Neural crest cell (in vitro differentiated cells): Measurements from ENCODE around the gene ZBTB20. TPM values are rescaled to one million over a fixed set of nuclear protein-coding genes. Genes with fewer than 3 reads are reported as not detected.
A peak's percentile ranks its signal among the peaks of the same experiment; 100 is the strongest.

Experiments used
- DNase-seq: peaks from one replicate; pipeline ENCODE4 v3.0.0; 2021; ENCODE audit warnings: low read depth, mixed read lengths, low spot score
- H3K27ac Mint-ChIP-seq: one replicate; pipeline ENCODE4 v1.8.0; 2021; ENCODE audit warnings: mild to moderate bottlenecking, mixed read lengths; ENCODE audit not compliant: unreplicated experiment
- H3K27me3 Mint-ChIP-seq: 2 replicates; pipeline ENCODE4 v1.8.0; 2021; ENCODE audit warnings: low read depth, mild to moderate bottlenecking, mixed read lengths
- H3K36me3 Mint-ChIP-seq: 2 replicates; pipeline ENCODE4 v1.8.0; 2021; ENCODE audit warnings: low read depth, mild to moderate bottlenecking, mixed read lengths
- H3K4me1 Mint-ChIP-seq: 2 replicates; pipeline ENCODE4 v1.8.0; 2021; ENCODE audit warnings: mixed read lengths
- H3K4me3 Mint-ChIP-seq: one replicate; pipeline ENCODE4 v1.8.0; 2021; ENCODE audit warnings: mild to moderate bottlenecking, mixed read lengths
- H3K9me3 Mint-ChIP-seq: 2 replicates; pipeline ENCODE4 v1.8.0; 2021; ENCODE audit warnings: mixed read lengths
- CTCF ChIP-seq: fragments of 200-600 bp; sonication (generic); conservative IDR thresholded peaks from 2 replicates; pipeline ENCODE4 v1.5.0; 2021; ENCODE audit warnings: antibody characterized with exemption, mild to moderate bottlenecking
- total RNA-seq: library from RNA; stranded (reverse); gene quantifications from 2 replicates; pipeline ENCODE4 v1.2.1, GENCODE V29; 2021

ZBTB20 gene
- total RNA-seq, 1 donor from 2014 or later = 12.4 TPM

GRCh38 chr3:114642951-114643741 is 503.9 kb downstream of the ZBTB20 start:
- Mint-ChIP-seq H3K27ac (no peak overlapping the region), H3K9me3 (no peaks in the 10 kb centered on the region), H3K4me1 (peaks cover 14% of the 10 kb centered on the region), H3K27me3 (no peaks in the 10 kb centered on the region), H3K36me3 (no peaks in the 10 kb centered on the region), H3K4me3 (no peak overlapping the region)
- no peak for DNase-seq
- TF ChIP-seq CTCF = no peak

- H3K36me3 Mint-ChIP-seq = peaks cover 6% of the 10 kb centered on the region
- H3K4me3 Mint-ChIP-seq = no peak overlapping the region
- no peak overlapping the region for H3K27ac Mint-ChIP-seq
- peaks cover 8% of the 10 kb centered on the region for H3K9me3 Mint-ChIP-seq
- TF ChIP-seq CTCF = no peak
- no peak for DNase-seq
- H3K27me3 Mint-ChIP-seq = no peaks in the 10 kb centered on the region
- H3K4me1 Mint-ChIP-seq = peaks cover 9% of the 10 kb centered on the region
These were observed 507.0 kb downstream of the ZBTB20 start for GRCh38 chr3:114640126-114640525.

- no peaks in the 10 kb centered on the region for H3K27me3 Mint-ChIP-seq
- H3K4me3 Mint-ChIP-seq = no peak overlapping the region
- peak overlapping the region; percentile 3 for H3K27ac Mint-ChIP-seq
- H3K9me3 Mint-ChIP-seq = peaks cover 9% of the 10 kb centered on the region
- no peak for DNase-seq
- peaks cover 9% of the 10 kb centered on the region for H3K4me1 Mint-ChIP-seq
- no peak for TF ChIP-seq CTCF
- H3K36me3 Mint-ChIP-seq = peaks cover 6% of the 10 kb centered on the region
These were observed 507.9 kb downstream of the ZBTB20 start for GRCh38 chr3:114639171-114639570.

GRCh38 chr3:114635878-114636277 is 511.2 kb downstream of the ZBTB20 start:
- peaks cover 9% of the 10 kb centered on the region for H3K4me1 Mint-ChIP-seq
- H3K4me3 Mint-ChIP-seq = no peak overlapping the region
- no peak for TF ChIP-seq CTCF
- peaks cover 9% of the 10 kb centered on the region for H3K9me3 Mint-ChIP-seq
- no peaks in the 10 kb centered on the region for H3K27me3 Mint-ChIP-seq
- peaks cover 6% of the 10 kb centered on the region for H3K36me3 Mint-ChIP-seq
- H3K27ac Mint-ChIP-seq = no peak overlapping the region
- DNase-seq = no peak

- H3K27ac Mint-ChIP-seq = no peak overlapping the region
- H3K4me3 Mint-ChIP-seq = no peak overlapping the region
- no peaks in the 10 kb centered on the region for H3K27me3 Mint-ChIP-seq
- no peak for DNase-seq
- no peak for TF ChIP-seq CTCF
- peaks cover 9% of the 10 kb centered on the region for H3K9me3 Mint-ChIP-seq
- peaks cover 9% of the 10 kb centered on the region for H3K4me1 Mint-ChIP-seq
- peaks cover 6% of the 10 kb centered on the region for H3K36me3 Mint-ChIP-seq
These were observed 512.5 kb downstream of the ZBTB20 start for GRCh38 chr3:114634635-114635034.
